ENCODE measurements around the gene ANO9. TPM values are rescaled to one million over a fixed set of nuclear protein-coding genes. Genes with fewer than 3 reads are reported as not detected.
"Not testable (repeated sequence)": the region's sequence is repeated elsewhere in the genome, so short reads cannot be mapped to it uniquely, and the experiment has no call there.

Gene ANO9
- total RNA-seq, 2 donors from 2014 or later, result 121 to 129 TPM

DNA sequence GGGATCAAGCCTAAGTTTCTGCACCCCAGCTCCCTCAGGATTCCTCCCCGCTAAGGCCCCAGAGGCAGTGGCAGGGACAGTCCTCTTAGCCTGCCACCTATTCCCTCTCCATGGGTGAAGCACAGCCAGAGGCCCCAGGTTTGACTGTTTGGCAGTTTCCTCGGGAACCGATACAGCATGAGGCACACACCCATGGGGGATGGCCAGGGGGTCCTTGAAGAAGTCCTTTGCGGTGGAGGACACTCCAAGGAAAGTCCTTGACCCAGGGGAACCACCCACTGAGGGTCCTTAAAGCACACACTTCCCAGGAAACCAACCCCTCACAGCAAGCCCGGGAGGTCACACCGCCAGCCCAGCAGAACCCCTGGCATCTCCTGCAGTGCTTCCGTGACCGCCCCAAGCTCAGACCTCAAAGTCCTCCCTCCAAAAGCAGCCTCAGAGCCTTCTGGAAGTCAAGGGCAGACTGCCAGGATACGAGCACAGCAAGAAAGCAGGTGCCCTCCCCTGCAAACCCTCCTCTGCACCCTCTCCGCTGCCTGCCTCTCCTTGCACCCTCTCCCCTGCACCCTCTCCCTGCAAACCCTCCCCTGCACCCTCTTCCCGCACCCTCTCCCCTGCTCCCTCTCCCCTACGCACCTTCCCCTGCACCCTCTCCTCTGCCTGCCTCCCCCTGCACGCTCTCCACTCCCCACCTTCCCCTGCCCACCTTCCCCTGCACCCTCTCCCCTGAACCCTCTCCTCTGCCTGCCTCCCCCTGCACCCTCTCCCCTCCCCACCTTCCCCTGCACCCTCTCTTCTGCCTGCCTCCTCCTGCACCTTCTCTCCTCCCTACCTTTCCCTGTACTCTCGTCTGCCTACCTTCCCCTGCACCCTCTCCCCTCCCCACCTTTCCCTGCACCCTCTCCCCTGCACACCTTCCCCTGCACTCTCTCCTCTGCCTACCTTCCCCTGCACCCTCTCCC lies 28.4 kb downstream of the ANO9 start:
- H3K27ac ChIP-seq, result no peak overlapping the region
- TF ChIP-seq, protein P1, sequence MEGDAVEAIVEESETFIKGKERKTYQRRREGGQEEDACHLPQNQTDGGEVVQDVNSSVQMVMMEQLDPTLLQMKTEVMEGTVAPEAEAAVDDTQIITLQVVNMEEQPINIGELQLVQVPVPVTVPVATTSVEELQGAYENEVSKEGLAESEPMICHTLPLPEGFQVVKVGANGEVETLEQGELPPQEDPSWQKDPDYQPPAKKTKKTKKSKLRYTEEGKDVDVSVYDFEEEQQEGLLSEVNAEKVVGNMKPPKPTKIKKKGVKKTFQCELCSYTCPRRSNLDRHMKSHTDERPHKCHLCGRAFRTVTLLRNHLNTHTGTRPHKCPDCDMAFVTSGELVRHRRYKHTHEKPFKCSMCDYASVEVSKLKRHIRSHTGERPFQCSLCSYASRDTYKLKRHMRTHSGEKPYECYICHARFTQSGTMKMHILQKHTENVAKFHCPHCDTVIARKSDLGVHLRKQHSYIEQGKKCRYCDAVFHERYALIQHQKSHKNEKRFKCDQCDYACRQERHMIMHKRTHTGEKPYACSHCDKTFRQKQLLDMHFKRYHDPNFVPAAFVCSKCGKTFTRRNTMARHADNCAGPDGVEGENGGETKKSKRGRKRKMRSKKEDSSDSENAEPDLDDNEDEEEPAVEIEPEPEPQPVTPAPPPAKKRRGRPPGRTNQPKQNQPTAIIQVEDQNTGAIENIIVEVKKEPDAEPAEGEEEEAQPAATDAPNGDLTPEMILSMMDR (IDR thresholded peaks at IDR 0.05), result no peak
- no peaks in the 10 kb centered on the region for H3K36me3 ChIP-seq
- intact Hi-C loops (cut with DNase I), result no loop called here
- no peaks in the 10 kb centered on the region for H3K27me3 ChIP-seq
- H3K9me3 ChIP-seq, result no peaks in the 10 kb centered on the region
- no peak overlapping the region for H3K9ac ChIP-seq (ENCODE audit: low read depth in 2 of 2, low read length in 2 of 2)
- no peak overlapping the region for H3K4me3 ChIP-seq
- DNase-seq, result no peak
- peaks cover 5% of the 10 kb centered on the region for H3K4me1 ChIP-seq

DNA sequence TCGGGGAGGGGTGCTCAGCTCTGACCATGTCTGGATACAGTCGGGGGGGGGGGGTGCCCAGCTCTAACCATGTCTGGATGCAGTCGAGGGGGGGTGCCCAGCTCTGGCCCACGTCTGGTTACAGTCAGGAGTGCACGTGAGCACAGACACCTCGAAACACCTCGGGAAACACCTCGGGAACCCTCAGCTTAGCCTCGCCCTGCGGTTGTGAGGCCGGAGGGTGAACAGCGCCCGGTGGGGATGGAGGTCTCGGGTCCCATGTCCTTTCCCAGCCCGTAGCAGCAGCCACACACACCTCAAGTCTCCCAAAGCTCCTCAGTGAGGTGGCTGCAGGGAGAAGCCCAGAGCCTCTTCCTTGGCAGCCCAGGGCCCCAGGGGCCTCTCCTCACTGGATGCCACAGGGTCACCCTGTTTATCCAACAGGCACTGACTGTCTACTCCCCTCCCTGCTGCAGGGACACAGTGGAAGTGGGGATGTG lies 29.1 kb downstream of the ANO9 start:
- TF ChIP-seq, protein P1 (IDR thresholded peaks at IDR 0.05), result no peak
- DNase-seq, result no peak
- peaks cover 5% of the 10 kb centered on the region for H3K4me1 ChIP-seq

DNA sequence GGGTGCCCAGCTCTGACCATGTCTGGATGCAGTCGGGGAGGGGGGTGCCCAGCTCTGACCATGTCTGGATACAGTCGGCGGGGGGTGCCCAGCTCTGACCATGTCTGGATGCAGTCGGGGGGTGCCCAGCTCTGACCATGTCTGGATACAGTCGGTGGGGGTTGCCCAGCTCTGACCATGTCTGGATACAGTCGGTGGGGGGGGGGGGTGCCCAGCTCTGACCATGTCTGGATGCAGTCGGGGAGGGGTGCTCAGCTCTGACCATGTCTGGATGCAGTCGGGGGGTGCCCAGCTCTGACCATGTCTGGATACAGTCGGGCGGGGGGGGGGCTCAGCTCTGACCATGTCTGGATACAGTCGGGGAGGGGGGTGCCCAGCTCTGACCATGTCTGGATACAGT lies 30.3 kb downstream of the ANO9 start:
- H3K9me3 ChIP-seq; H3K27ac ChIP-seq; H3K36me3 ChIP-seq; H3K4me3 ChIP-seq; DNase-seq; H3K4me1 ChIP-seq; H3K9ac ChIP-seq (ENCODE audit: low read depth in 2 of 2, low read length in 2 of 2); intact Hi-C loops (cut with DNase I); H3K27me3 ChIP-seq: not testable (repeated sequence)

More for the DNA sequence above, 29.1 kb downstream of the ANO9 start:
- no peak overlapping the region for H3K27ac ChIP-seq
- no peak overlapping the region for H3K4me3 ChIP-seq
- intact Hi-C loops (cut with DNase I), result no loop called here
- no peaks in the 10 kb centered on the region for H3K9me3 ChIP-seq
- no peaks in the 10 kb centered on the region for H3K36me3 ChIP-seq
- no peaks in the 10 kb centered on the region for H3K27me3 ChIP-seq
- no peak overlapping the region for H3K9ac ChIP-seq (ENCODE audit: low read depth in 2 of 2, low read length in 2 of 2)

DNA sequence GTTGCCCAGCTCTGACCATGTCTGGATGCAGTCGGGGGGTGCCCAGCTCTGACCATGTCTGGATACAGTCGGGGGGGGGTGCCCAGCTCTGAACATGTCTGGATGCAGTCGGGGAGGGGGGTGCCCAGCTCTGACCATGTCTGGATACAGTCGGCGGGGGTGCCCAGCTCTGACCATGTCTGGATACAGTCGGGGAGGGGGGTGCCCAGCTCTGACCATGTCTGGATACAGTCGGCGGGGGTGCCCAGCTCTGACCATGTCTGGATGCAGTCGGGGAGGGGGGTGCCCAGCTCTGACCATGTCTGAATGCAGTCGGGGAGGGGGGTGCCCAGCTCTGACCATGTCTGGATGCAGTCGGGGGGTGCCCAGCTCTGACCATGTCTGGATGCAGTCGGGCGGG lies 31.1 kb downstream of the ANO9 start:
- H3K9ac ChIP-seq (ENCODE audit: low read depth in 2 of 2, low read length in 2 of 2); intact Hi-C loops (cut with DNase I); H3K27ac ChIP-seq; H3K36me3 ChIP-seq; DNase-seq; H3K4me3 ChIP-seq; H3K9me3 ChIP-seq; H3K27me3 ChIP-seq: not testable (repeated sequence)
- peaks cover 11% of the 10 kb centered on the region for H3K4me1 ChIP-seq

DNA sequence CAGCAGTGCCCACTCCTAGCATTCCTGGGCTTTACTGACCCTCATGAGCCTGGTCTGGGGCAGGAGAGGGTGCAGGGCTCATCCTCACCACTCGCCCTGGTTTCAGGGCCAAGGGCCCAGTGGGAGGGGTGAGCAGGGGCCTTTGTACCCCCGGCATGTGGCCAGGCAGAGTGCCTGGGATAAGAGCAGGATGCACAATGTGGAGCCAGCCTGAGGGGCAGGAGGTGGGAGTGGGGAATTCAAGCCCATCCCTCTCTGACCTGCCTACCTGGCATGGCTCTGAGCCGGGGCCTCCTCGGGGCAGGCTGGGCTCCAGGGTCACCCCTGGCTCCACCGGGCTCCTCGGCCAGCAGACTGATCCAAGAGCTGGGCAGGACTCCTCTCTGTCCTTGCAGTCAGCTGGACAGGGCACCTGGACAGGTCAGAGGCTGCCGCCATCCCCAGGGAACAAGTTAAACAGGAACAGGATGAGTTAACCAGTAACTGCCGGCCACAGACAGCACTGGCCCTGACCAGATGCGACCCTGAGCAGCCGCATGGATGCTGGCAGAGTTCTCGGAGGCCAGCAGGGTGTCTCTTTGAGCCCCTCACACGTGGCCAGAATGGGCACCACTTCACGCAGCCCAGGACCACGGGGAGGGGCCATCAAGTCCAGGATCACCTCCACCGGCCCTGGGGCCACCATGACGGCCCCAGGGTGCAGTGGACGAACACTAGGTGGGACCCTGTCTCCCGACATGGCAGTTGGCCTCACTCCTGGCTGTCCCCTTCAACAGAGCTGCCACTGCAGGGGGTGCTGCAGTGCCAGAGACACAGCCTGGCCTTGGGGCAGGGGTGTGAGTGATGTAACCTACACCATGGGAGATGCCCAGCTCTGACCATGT lies 32.0 kb downstream of the ANO9 start:
- Histone ChIP-seq H3K4me3 (no peak overlapping the region), H3K9ac (ENCODE audit: low read depth in 2 of 2, low read length in 2 of 2) (no peak overlapping the region), H3K27ac (no peak overlapping the region), H3K9me3 (no peaks in the 10 kb centered on the region), H3K36me3 (no peaks in the 10 kb centered on the region), H3K27me3 (no peaks in the 10 kb centered on the region), H3K4me1 (peaks cover 9% of the 10 kb centered on the region)
- DNase-seq, result no peak
- TF ChIP-seq, protein P1 (IDR thresholded peaks at IDR 0.05), result no peak
- intact Hi-C loops (cut with DNase I), result loop anchor here (5.0 kb wide), 1 partner anchor 37 kb away; no protein-coding TSS in a partner anchor

DNA sequence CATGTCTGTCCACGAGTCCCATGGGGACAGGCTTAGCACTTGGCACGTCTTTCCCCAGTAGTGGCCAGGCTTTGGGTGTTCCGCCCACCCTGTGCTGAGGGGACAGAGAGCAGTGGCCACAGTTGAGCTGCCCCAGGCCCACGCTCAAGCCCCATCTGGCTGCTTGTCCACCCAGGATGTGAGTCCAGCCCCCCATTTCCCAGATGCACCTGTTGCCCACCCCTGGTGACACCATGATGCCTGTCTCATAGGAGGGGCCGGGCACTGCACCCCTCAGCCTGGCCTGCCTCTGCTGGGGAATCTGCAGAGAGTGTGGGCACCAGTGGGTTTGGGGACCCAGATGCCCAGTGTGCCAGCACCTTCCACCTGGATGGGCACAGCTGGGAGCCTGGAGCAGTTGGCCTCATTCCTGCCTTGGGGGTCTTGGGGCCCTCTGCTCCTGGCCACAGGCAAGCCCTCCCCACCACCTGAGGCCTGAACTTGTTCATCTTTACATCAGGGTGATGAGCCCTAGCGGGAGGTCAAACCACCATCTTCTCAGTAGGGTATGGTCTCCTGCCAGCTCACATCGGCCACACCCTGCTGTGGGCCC lies 32.7 kb downstream of the ANO9 start:
- Histone ChIP-seq H3K27ac (no peak overlapping the region), H3K4me1 (peaks cover 9% of the 10 kb centered on the region), H3K36me3 (no peaks in the 10 kb centered on the region), H3K9ac (ENCODE audit: low read depth in 2 of 2, low read length in 2 of 2) (no peak overlapping the region), H3K4me3 (no peak overlapping the region), H3K27me3 (no peaks in the 10 kb centered on the region), H3K9me3 (no peaks in the 10 kb centered on the region)
- intact Hi-C loops (cut with DNase I), result loop anchor here (5.0 kb wide), 1 partner anchor 38 kb away; no protein-coding TSS in a partner anchor
- DNase-seq, result no peak
- TF ChIP-seq, protein P1 (IDR thresholded peaks at IDR 0.05), result no peak

Measured in colonic mucosa (tissue), 4 donors.